Measurements from ENCODE around the gene APOL3. TPM values are rescaled to one million over a fixed set of nuclear protein-coding genes. Genes with fewer than 3 reads are reported as not detected.
"Not testable (repeated sequence)": the region's sequence is repeated elsewhere in the genome, so short reads cannot be mapped to it uniquely, and the experiment has no call there.

APOL3 gene
- total and polyA plus RNA-seq, 7 experiments from 2014 or later: 56.9 to 212 (median 123) TPM

- intact Hi-C loops (cut with micrococcal nuclease); H3K36me3 ChIP-seq (ENCODE audit: control insufficient read depth in 2 of 3, insufficient read depth in 3 of 3, low read length in 3 of 3); H3K9me3 ChIP-seq (ENCODE audit: control insufficient read depth in 2 of 3, low read length in 3 of 3); H3K27ac ChIP-seq (ENCODE audit: low read depth, low read length); ATAC-seq; H3K4me3 Mint-ChIP-seq; DNase-seq; H3K4me1 ChIP-seq (ENCODE audit: control insufficient read depth in 2 of 2, insufficient read depth in 2 of 2, low read length in 2 of 2); H3K4me3 ChIP-seq (ENCODE audit: low read length); H3K27ac Mint-ChIP-seq; H3K36me3 Mint-ChIP-seq; CTCF ChIA-PET; POLR2A ChIA-PET; H3K27me3 ChIP-seq (ENCODE audit: control insufficient read depth in 2 of 2, insufficient read depth in 2 of 2, low read length in 2 of 2): not testable (repeated sequence)
- Mint-ChIP-seq H3K4me1 (peaks cover 0 to 15% (median 2%) of the 10 kb centered on the region in 7 donors), H3K9me3 (peaks cover 0 to 16% (median 7%) of the 10 kb centered on the region in 11 donors), H3K27me3 (peaks cover 12 to 22% (median 17%) of the 10 kb centered on the region in 5 donors)
Measured at GRCh38 chr22:36205573-36205972, 45.0 kb upstream of the APOL3 start.

- no peak for ATAC-seq
- Mint-ChIP-seq H3K4me3 (peak overlapping the region in 4 of 10 donors; percentile 3 to 64 (median 46)), H3K9me3 (peaks cover 0 to 11% (median 6%) of the 10 kb centered on the region in 11 donors), H3K4me1 (peaks cover 0 to 12% (median 0%) of the 10 kb centered on the region in 7 donors), H3K36me3 (peaks cover 0 to 5% (median 3%) of the 10 kb centered on the region in 5 donors), H3K27me3 (peaks cover 6 to 27% (median 13%) of the 10 kb centered on the region in 5 donors), H3K27ac (no peak overlapping the region)
- DNase-seq: no peak
- H3K4me1 ChIP-seq (ENCODE audit: control insufficient read depth in 2 of 2, insufficient read depth in 2 of 2, low read length in 2 of 2): no peaks in the 10 kb centered on the region
- intact Hi-C loops (cut with micrococcal nuclease): no loop called here
- H3K9me3 ChIP-seq (ENCODE audit: control insufficient read depth in 2 of 3, low read length in 3 of 3): no peaks in the 10 kb centered on the region
- no peaks in the 10 kb centered on the region for H3K36me3 ChIP-seq (ENCODE audit: control insufficient read depth in 2 of 3, insufficient read depth in 3 of 3, low read length in 3 of 3)
- ChIA-PET CTCF (no interaction called here), POLR2A (no interaction called here)
- no peak overlapping the region for H3K4me3 ChIP-seq (ENCODE audit: low read length)
- H3K27ac ChIP-seq (ENCODE audit: low read depth, low read length): no peak overlapping the region
- no peaks in the 10 kb centered on the region for H3K27me3 ChIP-seq (ENCODE audit: control insufficient read depth in 2 of 2, insufficient read depth in 2 of 2, low read length in 2 of 2)
Measured at GRCh38 chr22:36204632-36205015, 44.1 kb upstream of the APOL3 start.

GRCh38 chr22:36204001-36204631 lies 43.6 kb upstream of the APOL3 start:
- peaks cover 0 to 6% (median 2%) of the 10 kb centered on the region in 11 donors for H3K9me3 Mint-ChIP-seq
- H3K36me3 Mint-ChIP-seq: peaks cover 0 to 3% (median 2%) of the 10 kb centered on the region in 5 donors
- H3K4me1 Mint-ChIP-seq: peaks cover 0 to 12% (median 0%) of the 10 kb centered on the region in 7 donors
- ChIA-PET CTCF (no interaction called here), POLR2A (no interaction called here)
- H3K27ac Mint-ChIP-seq: no peak overlapping the region
- ATAC-seq: no peak
- H3K27me3 Mint-ChIP-seq: peaks cover 2 to 27% (median 9%) of the 10 kb centered on the region in 5 donors
- no peak overlapping the region for H3K27ac ChIP-seq (ENCODE audit: low read depth, low read length)
- no peaks in the 10 kb centered on the region for H3K27me3 ChIP-seq (ENCODE audit: control insufficient read depth in 2 of 2, insufficient read depth in 2 of 2, low read length in 2 of 2)
- H3K4me1 ChIP-seq (ENCODE audit: control insufficient read depth in 2 of 2, insufficient read depth in 2 of 2, low read length in 2 of 2): no peaks in the 10 kb centered on the region
- no peaks in the 10 kb centered on the region for H3K9me3 ChIP-seq (ENCODE audit: control insufficient read depth in 2 of 3, low read length in 3 of 3)
- intact Hi-C loops (cut with micrococcal nuclease): no loop called here
- peak overlapping the region in 4 of 10 donors; percentile 18 to 64 (median 46) for H3K4me3 Mint-ChIP-seq
- H3K36me3 ChIP-seq (ENCODE audit: control insufficient read depth in 2 of 3, insufficient read depth in 3 of 3, low read length in 3 of 3): no peaks in the 10 kb centered on the region
- DNase-seq: no peak
- H3K4me3 ChIP-seq (ENCODE audit: low read length): no peak overlapping the region

GRCh38 chr22:36203441-36203840 lies 42.9 kb upstream of the APOL3 start:
- ATAC-seq; intact Hi-C loops (cut with micrococcal nuclease); H3K27me3 ChIP-seq (ENCODE audit: control insufficient read depth in 2 of 2, insufficient read depth in 2 of 2, low read length in 2 of 2); H3K9me3 Mint-ChIP-seq; H3K27ac Mint-ChIP-seq; H3K4me3 ChIP-seq (ENCODE audit: low read length); H3K36me3 ChIP-seq (ENCODE audit: control insufficient read depth in 2 of 3, insufficient read depth in 3 of 3, low read length in 3 of 3); H3K36me3 Mint-ChIP-seq; H3K4me1 ChIP-seq (ENCODE audit: control insufficient read depth in 2 of 2, insufficient read depth in 2 of 2, low read length in 2 of 2); H3K9me3 ChIP-seq (ENCODE audit: control insufficient read depth in 2 of 3, low read length in 3 of 3); H3K27ac ChIP-seq (ENCODE audit: low read depth, low read length); POLR2A ChIA-PET; DNase-seq; H3K4me3 Mint-ChIP-seq; CTCF ChIA-PET: not testable (repeated sequence)
- Mint-ChIP-seq H3K27me3 (peaks cover 0 to 24% (median 2%) of the 10 kb centered on the region in 5 donors), H3K4me1 (peaks cover 0 to 13% (median 0%) of the 10 kb centered on the region in 7 donors)

- POLR2A ChIA-PET: interaction anchor here (0.6 kb wide), 1 partner anchor 1039 kb away, joined by 4 read pairs; no protein-coding TSS in a partner anchor
- H3K4me3 Mint-ChIP-seq: not testable (repeated sequence)
Measured at GRCh38 chr22:36202906-36203305, 42.4 kb upstream of the APOL3 start.

GRCh38 chr22:36201630-36202319 lies 41.2 kb upstream of the APOL3 start, which contains the start of gene APOL4:
APOL4 (minus strand) TSS chr22:36201809; CDS start chr22:36201734, 75 bp downstream.
- Histone ChIP-seq H3K27me3 (ENCODE audit: control insufficient read depth in 2 of 2, insufficient read depth in 2 of 2, low read length in 2 of 2) (no peaks in the 10 kb centered on the region), H3K36me3 (ENCODE audit: control insufficient read depth in 2 of 3, insufficient read depth in 3 of 3, low read length in 3 of 3) (no peaks in the 10 kb centered on the region), H3K27ac (ENCODE audit: low read depth, low read length) (no peak within 1 kb of the TSS), H3K4me3 (ENCODE audit: low read length) (no peak within 1 kb of the TSS), H3K9me3 (ENCODE audit: control insufficient read depth in 2 of 3, low read length in 3 of 3) (no peaks in the 10 kb centered on the region), H3K4me1 (ENCODE audit: control insufficient read depth in 2 of 2, insufficient read depth in 2 of 2, low read length in 2 of 2) (peaks cover 0 to 4% of the 10 kb centered on the region in 2 donors)
- no peak within 1 kb of the TSS for H3K4me3 Mint-ChIP-seq
- H3K36me3 Mint-ChIP-seq: no peaks in the 10 kb centered on the region
- ATAC-seq (no peak), DNase-seq (no peak)
- no peaks in the 10 kb centered on the region for H3K9me3 Mint-ChIP-seq
- peaks cover 0 to 22% (median 3%) of the 10 kb centered on the region in 5 donors for H3K27me3 Mint-ChIP-seq
- intact Hi-C loops (cut with micrococcal nuclease): no loop called here
- peaks cover 0 to 30% (median 14%) of the 10 kb centered on the region in 7 donors for H3K4me1 Mint-ChIP-seq
- CTCF ChIA-PET: no interaction called here
- H3K27ac Mint-ChIP-seq: no peak within 1 kb of the TSS
- POLR2A ChIA-PET: no interaction called here

More at GRCh38 chr22:36202906-36203305, 42.4 kb upstream of the APOL3 start:
- H3K4me1 ChIP-seq (ENCODE audit: control insufficient read depth in 2 of 2, insufficient read depth in 2 of 2, low read length in 2 of 2); H3K27me3 ChIP-seq (ENCODE audit: control insufficient read depth in 2 of 2, insufficient read depth in 2 of 2, low read length in 2 of 2); H3K36me3 ChIP-seq (ENCODE audit: control insufficient read depth in 2 of 3, insufficient read depth in 3 of 3, low read length in 3 of 3); ATAC-seq; H3K9me3 ChIP-seq (ENCODE audit: control insufficient read depth in 2 of 3, low read length in 3 of 3); DNase-seq; H3K27ac ChIP-seq (ENCODE audit: low read depth, low read length); H3K9me3 Mint-ChIP-seq; intact Hi-C loops (cut with micrococcal nuclease); H3K4me3 ChIP-seq (ENCODE audit: low read length); CTCF ChIA-PET; H3K36me3 Mint-ChIP-seq; H3K27ac Mint-ChIP-seq: not testable (repeated sequence)
- peaks cover 0 to 19% (median 4%) of the 10 kb centered on the region in 7 donors for H3K4me1 Mint-ChIP-seq
- peaks cover 0 to 22% (median 3%) of the 10 kb centered on the region in 5 donors for H3K27me3 Mint-ChIP-seq

Measured in naive thymus-derived CD4-positive, alpha-beta T cell (primary cell).